HUES6 (cell line): Measurements from ENCODE around the gene CCL27.

ENCODE experiments used
- H3K27ac ChIP-seq: 2 replicates; pipeline ENCODE4 v1.7.0; 2013; ENCODE audit warnings: low read depth, mild to moderate bottlenecking, low read length, inconsistent platforms
- H3K27me3 ChIP-seq: 2 replicates; pipeline ENCODE4 v1.6.1; 2013; ENCODE audit warnings: low read length; ENCODE audit not compliant: control insufficient read depth, insufficient read depth
- H3K36me3 ChIP-seq: 2 replicates; pipeline ENCODE4 v1.6.1; 2013; ENCODE audit warnings: low read length; ENCODE audit not compliant: control insufficient read depth, insufficient read depth
- H3K4me1 ChIP-seq: 2 replicates; pipeline ENCODE4 v1.6.1; 2013; ENCODE audit warnings: low read length; ENCODE audit not compliant: control insufficient read depth, insufficient read depth
- H3K4me3 ChIP-seq: 2 replicates; pipeline ENCODE4 v1.5.1; 2013; ENCODE audit warnings: low read depth, low read length
- H3K9ac ChIP-seq: one replicate; pipeline ENCODE4 v1.6.1; 2013; ENCODE audit warnings: mild to moderate bottlenecking, low read length
- H3K9me3 ChIP-seq: 2 replicates; pipeline ENCODE4 v1.6.1; 2013; ENCODE audit warnings: low read depth, low read length; ENCODE audit not compliant: control insufficient read depth, insufficient read depth

Gene CCL27

GRCh38 chr9:34623374-34624235 lies 38.9 kb downstream of the CCL27 start:
- H3K9ac ChIP-seq, result no peak overlapping the region
- peaks cover 70% of the 10 kb centered on the region for H3K27me3 ChIP-seq
- H3K4me1 ChIP-seq, result peaks cover 5% of the 10 kb centered on the region
- H3K36me3 ChIP-seq, result no peaks in the 10 kb centered on the region
- no peaks in the 10 kb centered on the region for H3K9me3 ChIP-seq
- no peak overlapping the region for H3K27ac ChIP-seq
- H3K4me3 ChIP-seq, result peak overlapping the region; percentile 22; the same call in 1 of the 2 replicates

GRCh38 chr9:34620061-34620994 lies 42.1 kb downstream of the CCL27 start, which contains the start of gene DCTN3:
Gene DCTN3, minus strand, starts transcription at chr9:34620495. Its CDS starts 31 bp downstream, at chr9:34620464.
- Histone ChIP-seq H3K4me1 (no peaks in the 10 kb centered on the region; the same call in 1 of the 2 replicates), H3K9me3 (no peaks in the 10 kb centered on the region), H3K27me3 (peaks cover 38% of the 10 kb centered on the region), H3K9ac (peak within 1 kb of the TSS; percentile 54), H3K4me3 (peak within 1 kb of the TSS; percentile 73), H3K36me3 (no peaks in the 10 kb centered on the region; the same call in 1 of the 2 replicates), H3K27ac (no peak within 1 kb of the TSS)

GRCh38 chr9:34615132-34615531 lies 47.3 kb downstream of the CCL27 start:
- H3K36me3 ChIP-seq, result no peaks in the 10 kb centered on the region; the same call in 1 of the 2 replicates
- H3K9me3 ChIP-seq, result no peaks in the 10 kb centered on the region
- H3K27me3 ChIP-seq, result no peaks in the 10 kb centered on the region; the same call in 1 of the 2 replicates
- no peak overlapping the region for H3K9ac ChIP-seq
- no peak overlapping the region for H3K4me3 ChIP-seq
- H3K4me1 ChIP-seq, result peaks cover 16% of the 10 kb centered on the region
- no peak overlapping the region for H3K27ac ChIP-seq

- no peak overlapping the region for H3K27ac ChIP-seq
- H3K9me3 ChIP-seq, result no peaks in the 10 kb centered on the region
- peak overlapping the region; percentile 66 for H3K9ac ChIP-seq
- no peaks in the 10 kb centered on the region; the same call in 1 of the 2 replicates for H3K36me3 ChIP-seq
- peak overlapping the region; percentile 95 for H3K4me3 ChIP-seq
- H3K4me1 ChIP-seq, result peaks cover 16% of the 10 kb centered on the region
- no peaks in the 10 kb centered on the region; the same call in 1 of the 2 replicates for H3K27me3 ChIP-seq
Observed at GRCh38 chr9:34612788-34613390, 49.6 kb downstream of the CCL27 start.
